MCF 10A (cell line): Measurements from ENCODE around the gene PLEKHA7. TPM values are rescaled to one million over a fixed set of nuclear protein-coding genes. Genes with fewer than 3 reads are reported as not detected.

Experiments used
- BruUV-seq: library from RNA; stranded (reverse); fragments of 400-500 nt; replicated peaks from 2 replicates; lab custom pipeline; 2021; lab: Mats Ljungman, UMichigan
- CTCF ChIA-PET: fragments of 300-600 bp; sonication (Branson Sonifier 250); formaldehyde crosslinking; extraction: SDS; loops from one replicate; lab custom pipeline; 2021; ENCODE audit warnings: antibody characterized with exemption, inconsistent platforms; lab: Yijun Ruan, JAX
- POLR2A ChIA-PET: fragments of 300-600, 350-650 bp; sonication (Branson Sonifier 250); formaldehyde crosslinking; extraction: SDS; loops from one replicate; lab custom pipeline; 2020; ENCODE audit warnings: antibody characterized with exemption, inconsistent platforms; lab: Yijun Ruan, JAX
- DNase-seq: peaks from one replicate; pipeline ENCODE4 v3.0.0-alpha.2; 2018; ENCODE audit not compliant: unreplicated experiment
- H3K27ac Mint-ChIP-seq: one replicate; pipeline ENCODE4 v1.8.0; 2022; ENCODE audit warnings: mild to moderate bottlenecking, low read depth, mixed read lengths; ENCODE audit not compliant: unreplicated experiment
- H3K27me3 Mint-ChIP-seq: one replicate; pipeline ENCODE4 v1.8.0; 2022; ENCODE audit warnings: mixed read lengths; ENCODE audit not compliant: insufficient read depth, unreplicated experiment
- H3K36me3 Mint-ChIP-seq: one replicate; pipeline ENCODE4 v1.8.0; 2022; ENCODE audit warnings: mild to moderate bottlenecking, moderate library complexity, mixed read lengths; ENCODE audit not compliant: insufficient read depth, unreplicated experiment
- H3K4me1 Mint-ChIP-seq: one replicate; pipeline ENCODE4 v1.8.0; 2022; ENCODE audit warnings: mixed read lengths; ENCODE audit not compliant: insufficient read depth, unreplicated experiment
- H3K4me3 Mint-ChIP-seq: one replicate; pipeline ENCODE4 v1.8.0; 2022; ENCODE audit warnings: mild to moderate bottlenecking, moderate library complexity, mixed read lengths; ENCODE audit not compliant: unreplicated experiment
- H3K9me3 Mint-ChIP-seq: one replicate; pipeline ENCODE4 v1.8.0; 2022; ENCODE audit warnings: mixed read lengths; ENCODE audit not compliant: unreplicated experiment
- CTCF ChIP-seq: fragments of 200-600 bp; IDR thresholded peaks from one replicate; pipeline ENCODE4 v1.8.0; 2022; ENCODE audit warnings: antibody characterized with exemption, mild to moderate bottlenecking; ENCODE audit not compliant: unreplicated experiment
- intact Hi-C: fragments of 100-400 bp; cut with micrococcal nuclease; formaldehyde crosslinking; loops from 2 replicates; pipeline ENCODE4 v1.14.1; 2022
- total RNA-seq: library from RNA; stranded (reverse); gene quantifications from 2 replicates; pipeline ENCODE4 v1.2.3, GENCODE V29; 2022

PLEKHA7 gene
- total RNA-seq, 1 experiment from 2014 or later: 2.8 TPM

GRCh38 chr11:16883174-16883573 is 131.0 kb downstream of the PLEKHA7 start:
- POLR2A ChIA-PET: interaction anchor here (0.9 to 1.4 kb wide), 2 partner anchors 18 to 95 kb away, joined by 4 read pairs; no protein-coding TSS in a partner anchor
- peak; percentile 55 for DNase-seq
- Mint-ChIP-seq H3K36me3 (no peaks in the 10 kb centered on the region), H3K27ac (peak overlapping the region; percentile 6), H3K27me3 (no peaks in the 10 kb centered on the region), H3K4me1 (peaks cover 19% of the 10 kb centered on the region), H3K9me3 (no peaks in the 10 kb centered on the region), H3K4me3 (no peak overlapping the region)
- CTCF ChIA-PET: interaction anchor here (0.5 to 7.1 kb wide), 13 partner anchors 12 to 817 kb away, joined by 3 to 78 read pairs (median 4); no protein-coding TSS in a partner anchor
- intact Hi-C loops: loop anchor here (1.0 kb wide), 1 partner anchor 63 kb away; no protein-coding TSS in a partner anchor
- BruUV-seq: no TSS peak
- TF ChIP-seq CTCF: no peak

GRCh38 chr11:16881766-16882165 is 132.4 kb downstream of the PLEKHA7 start:
- no peak overlapping the region for H3K27ac Mint-ChIP-seq

GRCh38 chr11:16881074-16881709 is 133.0 kb downstream of the PLEKHA7 start:
- peak overlapping the region; percentile 35 for H3K4me3 Mint-ChIP-seq
- ChIA-PET POLR2A (interaction anchor here (0.5 to 1.1 kb wide), 2 partner anchors 10 to 450 kb away, joined by 3 read pairs; no protein-coding TSS in a partner anchor), CTCF (interaction anchor here (0.6 to 7.1 kb wide), 22 partner anchors 10 to 1202 kb away, joined by 3 to 78 read pairs (median 5); no protein-coding TSS in a partner anchor)
- BruUV-seq: no TSS peak
- H3K27me3 Mint-ChIP-seq: no peaks in the 10 kb centered on the region
- DNase-seq: peak; percentile 84
- intact Hi-C loops: loop anchor here (1.0 kb wide), 1 partner anchor 93 kb away; no protein-coding TSS in a partner anchor
- H3K36me3 Mint-ChIP-seq: no peaks in the 10 kb centered on the region
- H3K9me3 Mint-ChIP-seq: no peaks in the 10 kb centered on the region
- H3K27ac Mint-ChIP-seq: no peak overlapping the region
- H3K4me1 Mint-ChIP-seq: peaks cover 19% of the 10 kb centered on the region
- TF ChIP-seq CTCF: no peak

More at GRCh38 chr11:16881766-16882165, 132.4 kb downstream of the PLEKHA7 start:
- CTCF ChIA-PET: interaction anchor here (0.6 to 7.1 kb wide), 26 partner anchors 9 to 1203 kb away, joined by 3 to 78 read pairs (median 4); no protein-coding TSS in a partner anchor
- no peak for TF ChIP-seq CTCF
- POLR2A ChIA-PET: interaction anchor here (0.7 to 1.4 kb wide), 3 partner anchors 9 to 94 kb away, joined by 3 to 4 read pairs (median 3); no protein-coding TSS in a partner anchor
- Mint-ChIP-seq H3K4me3 (no peak overlapping the region), H3K9me3 (no peaks in the 10 kb centered on the region), H3K36me3 (no peaks in the 10 kb centered on the region), H3K27me3 (no peaks in the 10 kb centered on the region), H3K4me1 (peaks cover 19% of the 10 kb centered on the region)
- DNase-seq: no peak
- intact Hi-C loops: loop anchor here (1.0 kb wide), 1 partner anchor 93 kb away; no protein-coding TSS in a partner anchor
- no TSS peak for BruUV-seq

- H3K9me3 Mint-ChIP-seq: no peaks in the 10 kb centered on the region
- no peak overlapping the region for H3K27ac Mint-ChIP-seq
- H3K36me3 Mint-ChIP-seq: no peaks in the 10 kb centered on the region
- ChIA-PET POLR2A (no interaction called here), CTCF (interaction anchor here (0.8 to 7.1 kb wide), 3 partner anchors 44 to 94 kb away, joined by 3 to 78 read pairs (median 61); no protein-coding TSS in a partner anchor)
- BruUV-seq: no TSS peak
- no peaks in the 10 kb centered on the region for H3K27me3 Mint-ChIP-seq
- H3K4me3 Mint-ChIP-seq: no peak overlapping the region
- no peak for TF ChIP-seq CTCF
- peaks cover 19% of the 10 kb centered on the region for H3K4me1 Mint-ChIP-seq
- intact Hi-C loops: no loop called here
- DNase-seq: no peak
Measured at GRCh38 chr11:16880184-16880801, 133.9 kb downstream of the PLEKHA7 start.
